ENCODE results near the gene PSTK. TPM values are rescaled to one million over a fixed set of nuclear protein-coding genes. Genes with fewer than 3 reads are reported as not detected.

PSTK gene
- total RNA-seq, 1 donor, result 3.6 TPM

DNA sequence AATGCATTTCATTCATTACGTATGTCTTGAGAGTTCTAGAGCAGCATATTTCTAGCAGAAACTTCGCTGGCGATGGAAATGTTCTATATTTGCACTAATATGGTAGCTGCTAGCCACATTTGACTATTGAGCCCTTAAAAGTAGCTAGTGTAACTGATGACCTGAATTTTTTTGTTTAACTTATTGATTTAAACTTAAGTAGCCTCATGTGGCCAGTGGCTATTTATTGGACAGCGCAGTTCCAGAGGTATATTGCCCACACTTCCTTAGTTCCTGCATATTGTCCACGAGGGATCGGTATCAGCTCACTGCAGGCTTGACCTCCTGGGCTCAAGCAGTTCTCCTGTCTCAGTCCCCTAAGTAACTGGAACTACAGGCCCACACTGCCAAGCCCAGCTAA, 3.7 kb downstream of the PSTK start:
- no peaks in the 10 kb centered on the region for H3K27me3 ChIP-seq (ENCODE audit: insufficient read depth, low read length)

DNA sequence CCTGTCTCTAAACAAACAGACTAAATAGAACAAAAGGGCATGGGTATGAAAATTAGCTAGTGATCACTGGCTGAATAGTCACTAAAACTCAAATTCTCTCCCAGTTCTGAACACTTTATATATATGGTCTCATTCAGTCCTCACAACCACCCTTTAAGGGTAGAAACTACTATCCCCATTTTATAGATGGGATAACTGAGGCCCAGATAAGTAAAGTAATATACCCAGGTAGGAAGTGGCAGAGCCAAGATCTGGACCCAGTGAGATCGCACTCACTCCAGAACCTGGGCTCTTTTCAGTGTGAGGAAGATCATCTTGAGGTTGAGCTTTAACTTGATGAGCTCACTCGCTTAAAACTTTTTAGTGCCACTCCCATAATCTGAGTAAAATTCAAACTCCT, 4.5 kb downstream of the PSTK start:
- no peak for DNase-seq (ENCODE audit: insufficient read length, low spot score, missing footprints)
- H2AFZ ChIP-seq (ENCODE audit: low read length), result no peak overlapping the region
- H3K36me3 ChIP-seq (ENCODE audit: insufficient read depth, low read length), result peaks cover 5% of the 10 kb centered on the region
- H3K79me2 ChIP-seq (ENCODE audit: insufficient read depth, low read length), result peaks cover 4% of the 10 kb centered on the region
- no peak overlapping the region for H3K27ac ChIP-seq (ENCODE audit: low read depth, low read length)
- H4K20me1 ChIP-seq (ENCODE audit: insufficient read depth, low read length), result no peaks in the 10 kb centered on the region
- no peaks in the 10 kb centered on the region for H3K27me3 ChIP-seq (ENCODE audit: insufficient read depth, low read length)
- H3K9me3 ChIP-seq (ENCODE audit: low read depth, low read length), result no peaks in the 10 kb centered on the region
- H3K4me1 ChIP-seq (ENCODE audit: insufficient read depth, low read length), result peaks cover 7% of the 10 kb centered on the region
- TF ChIP-seq CTCF (IDR thresholded peaks at IDR 0.05; ENCODE audit: extremely low read depth, low read depth, low read length), result no peak
- no peak overlapping the region for H3K4me2 ChIP-seq (ENCODE audit: insufficient read depth, low read length)
- no peak overlapping the region for H3K4me3 ChIP-seq (ENCODE audit: insufficient read depth, low read length)

More for the DNA sequence above, 3.7 kb downstream of the PSTK start:
- Histone ChIP-seq H3K4me2 (ENCODE audit: insufficient read depth, low read length) (no peak overlapping the region), H3K27ac (ENCODE audit: low read depth, low read length) (no peak overlapping the region), H3K4me3 (ENCODE audit: insufficient read depth, low read length) (no peak overlapping the region), H4K20me1 (ENCODE audit: insufficient read depth, low read length) (no peaks in the 10 kb centered on the region), H3K9me3 (ENCODE audit: low read depth, low read length) (no peaks in the 10 kb centered on the region), H2AFZ (ENCODE audit: low read length) (no peak overlapping the region), H3K79me2 (ENCODE audit: insufficient read depth, low read length) (peaks cover 4% of the 10 kb centered on the region), H3K36me3 (ENCODE audit: insufficient read depth, low read length) (peaks cover 5% of the 10 kb centered on the region), H3K4me1 (ENCODE audit: insufficient read depth, low read length) (peaks cover 8% of the 10 kb centered on the region)
- DNase-seq (ENCODE audit: insufficient read length, low spot score, missing footprints), result peak; percentile 30
- no peak for TF ChIP-seq CTCF (IDR thresholded peaks at IDR 0.05; ENCODE audit: extremely low read depth, low read depth, low read length)

- Histone ChIP-seq H2AFZ (ENCODE audit: low read length) (no peak overlapping the region), H3K4me3 (ENCODE audit: insufficient read depth, low read length) (no peak overlapping the region), H4K20me1 (ENCODE audit: insufficient read depth, low read length) (no peaks in the 10 kb centered on the region), H3K4me1 (ENCODE audit: insufficient read depth, low read length) (no peaks in the 10 kb centered on the region), H3K4me2 (ENCODE audit: insufficient read depth, low read length) (no peak overlapping the region), H3K27me3 (ENCODE audit: insufficient read depth, low read length) (no peaks in the 10 kb centered on the region), H3K27ac (ENCODE audit: low read depth, low read length) (no peak overlapping the region), H3K36me3 (ENCODE audit: insufficient read depth, low read length) (peaks cover 5% of the 10 kb centered on the region), H3K9me3 (ENCODE audit: low read depth, low read length) (no peaks in the 10 kb centered on the region), H3K79me2 (ENCODE audit: insufficient read depth, low read length) (peaks cover 4% of the 10 kb centered on the region)
- no peak for DNase-seq (ENCODE audit: insufficient read length, low spot score, missing footprints)
- no peak for TF ChIP-seq CTCF (IDR thresholded peaks at IDR 0.05; ENCODE audit: extremely low read depth, low read depth, low read length)
Measured at GRCh38 chr10:122986335-122986734, 6.1 kb downstream of the PSTK start.

- TF ChIP-seq CTCF (IDR thresholded peaks at IDR 0.05; ENCODE audit: extremely low read depth, low read depth, low read length), result no peak
- DNase-seq (ENCODE audit: insufficient read length, low spot score, missing footprints), result no peak
- Histone ChIP-seq H3K4me1 (ENCODE audit: insufficient read depth, low read length) (no peaks in the 10 kb centered on the region), H3K36me3 (ENCODE audit: insufficient read depth, low read length) (peaks cover 8% of the 10 kb centered on the region), H3K4me2 (ENCODE audit: insufficient read depth, low read length) (no peak overlapping the region), H3K27ac (ENCODE audit: low read depth, low read length) (no peak overlapping the region), H2AFZ (ENCODE audit: low read length) (no peak overlapping the region), H3K9me3 (ENCODE audit: low read depth, low read length) (no peaks in the 10 kb centered on the region), H3K27me3 (ENCODE audit: insufficient read depth, low read length) (no peaks in the 10 kb centered on the region), H3K4me3 (ENCODE audit: insufficient read depth, low read length) (no peak overlapping the region), H3K79me2 (ENCODE audit: insufficient read depth, low read length) (no peaks in the 10 kb centered on the region), H4K20me1 (ENCODE audit: insufficient read depth, low read length) (no peaks in the 10 kb centered on the region)
Measured at GRCh38 chr10:122988501-122988900, 8.3 kb downstream of the PSTK start.

Measured in osteoblast (primary cell).